GM20000 (cell line): ENCODE results near the gene HES7.

Experiments used
- DNase-seq: peaks from one replicate; pipeline ENCODE4 v3.0.0; 2012; ENCODE audit warnings: low spot score
- CTCF ChIP-seq: IDR thresholded peaks from 2 replicates; pipeline ENCODE4 v1.5.1; 2012; ENCODE audit warnings: mild to moderate bottlenecking, control low read depth; ENCODE audit errors: extremely low read depth, missing control alignments

HES7 gene

DNA sequence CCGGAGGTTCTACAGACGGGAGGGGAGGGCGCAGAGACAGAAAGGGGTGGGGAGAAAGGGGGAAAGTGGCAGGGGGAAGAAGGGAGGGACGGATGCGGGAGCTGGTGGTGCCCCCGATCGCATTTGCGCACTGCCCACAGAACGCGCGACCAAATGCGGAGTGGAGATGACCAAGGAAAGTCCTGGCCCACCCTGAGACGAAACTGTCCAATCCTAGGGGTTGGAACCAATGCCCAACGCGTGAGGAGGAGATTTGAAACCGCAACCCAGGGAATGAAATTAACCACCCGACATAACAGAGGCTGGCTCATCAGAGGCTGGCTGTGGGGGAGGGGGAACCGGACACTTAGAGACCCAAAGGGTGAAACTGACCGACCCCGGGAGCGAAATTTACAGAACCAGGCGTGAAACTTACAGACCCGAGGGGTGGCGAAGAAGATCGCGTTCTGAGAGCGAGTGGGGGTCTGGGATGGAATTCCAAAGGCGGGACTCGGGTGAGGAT, 1.4 kb downstream of the HES7 start:
- no peak for DNase-seq
- no peak for TF ChIP-seq CTCF

DNA sequence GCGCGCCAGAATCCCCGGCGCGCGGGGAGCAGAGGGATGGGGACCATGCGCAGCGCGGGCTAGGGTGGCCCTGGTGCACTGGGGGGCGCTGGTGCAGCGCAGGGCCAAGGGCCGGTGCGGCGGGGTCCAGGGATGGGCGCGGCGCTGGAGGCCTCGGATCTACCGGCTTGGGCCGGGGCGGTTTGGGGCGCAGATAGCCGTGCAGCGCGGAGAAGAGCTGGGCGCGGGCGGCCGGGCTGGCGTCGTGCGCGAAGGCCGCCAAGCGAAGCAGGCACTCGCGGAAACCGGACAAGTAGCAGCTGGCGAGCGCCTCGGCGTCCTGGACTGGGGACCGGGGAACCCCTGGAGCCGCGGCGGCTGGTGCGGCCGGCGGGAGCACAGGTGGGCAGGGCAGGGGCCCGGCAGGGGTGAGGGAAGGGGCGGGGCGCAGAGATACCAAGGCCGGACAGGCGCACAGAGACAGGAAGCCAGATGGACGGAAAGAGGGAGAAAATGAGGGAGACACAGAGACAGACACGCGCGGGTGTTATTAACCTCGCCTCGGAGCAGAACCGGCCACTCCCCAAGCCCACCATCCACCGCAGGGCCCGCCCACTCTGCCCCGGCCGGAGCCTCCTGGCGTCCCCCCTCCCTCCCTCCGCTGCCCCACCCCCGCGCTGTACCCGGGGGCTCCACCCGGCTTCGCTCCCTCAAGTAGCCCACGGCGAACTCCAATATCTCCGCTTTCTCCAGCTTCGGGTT, 2.1 kb downstream of the HES7 start:
- peak; percentile 85 for DNase-seq
- TF ChIP-seq CTCF: peak; percentile 87

GRCh38 chr17:8121407-8121680, 2.6 kb downstream of the HES7 start:
- TF ChIP-seq CTCF: no peak
- no peak for DNase-seq

GRCh38 chr17:8120520-8121406, 3.1 kb downstream of the HES7 start:
- TF ChIP-seq CTCF: peak; percentile 5
- DNase-seq: peak; percentile 78

GRCh38 chr17:8119581-8120519, 4.1 kb downstream of the HES7 start:
- no peak for TF ChIP-seq CTCF
- DNase-seq: peak; percentile 74

DNA sequence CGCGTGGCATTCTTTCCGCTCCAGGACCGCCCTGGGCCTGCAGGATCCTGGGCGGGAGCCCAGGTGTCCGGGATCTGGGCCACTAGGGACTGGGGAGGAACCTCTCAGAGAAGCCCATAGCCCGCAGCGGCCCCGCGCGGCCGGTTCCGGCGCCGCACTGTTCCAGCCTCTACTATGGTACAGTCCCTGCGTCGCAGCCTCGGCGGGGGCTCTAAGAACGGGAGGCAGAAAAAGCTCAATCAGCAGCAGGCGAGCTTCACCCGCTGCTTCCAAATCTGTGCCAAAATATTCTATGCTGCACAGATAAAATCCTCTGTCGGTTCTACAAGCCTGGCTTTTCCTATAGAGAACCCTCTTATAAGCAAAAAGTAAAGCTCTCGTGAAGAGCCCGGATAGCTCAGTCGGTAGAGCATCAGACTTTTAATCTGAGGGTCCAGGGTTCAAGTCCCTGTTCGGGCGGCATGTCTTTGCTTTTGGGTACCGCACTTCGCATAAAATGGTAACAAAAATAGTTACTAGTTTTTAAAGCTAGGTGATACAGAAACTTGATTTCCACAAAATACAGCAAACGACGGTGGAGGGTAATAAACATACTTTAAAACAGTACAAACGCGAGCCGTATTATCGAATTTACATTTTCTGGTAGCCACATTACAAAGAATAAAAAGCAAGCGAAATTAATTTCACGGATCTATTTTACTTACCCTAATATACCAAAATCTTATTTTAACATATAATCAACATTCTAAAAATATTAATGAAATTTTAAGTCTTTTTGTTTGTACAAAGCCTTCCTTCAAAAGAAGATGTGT, 4.9 kb downstream of the HES7 start:
- peak; percentile 87 for DNase-seq
- peak; percentile 84 for TF ChIP-seq CTCF
